Adrenal gland (tissue), 12 donors: ENCODE measurements around the gene FGGY. TPM values are rescaled to one million over a fixed set of nuclear protein-coding genes. Genes with fewer than 3 reads are reported as not detected.

Source experiments
- DNase-seq, 7 donors: peaks; one replicate each; pipeline ENCODE4 v3.0.0-alpha.2; 2019 to 2020
- H3K27ac ChIP-seq, 5 donors: fragments of 200-600 bp; sonication (generic) in 4 of 5; 1 replicate in 3 of 5; 2 replicates in 2 of 5; pipeline versions ENCODE4 v1.5.1 to v1.8.0; 2016 to 2020; ENCODE audit warnings: mild to moderate bottlenecking in 1 of 5
- H3K27me3 ChIP-seq: fragments of 200-600 bp; 2 replicates; pipeline ENCODE4 v1.8.0; 2021
- H3K36me3 ChIP-seq, 2 donors: fragments of 200-600 bp; replicated peaks in 1 of 2; 1 replicate in 1 of 2; 2 replicates in 1 of 2; pipeline versions ENCODE4 v1.5.1 to v1.8.0; 2018 to 2022
- H3K4me1 ChIP-seq, 2 donors: fragments of 200-600 bp; replicated peaks in 1 of 2; 1 replicate in 1 of 2; 2 replicates in 1 of 2; pipeline versions ENCODE4 v1.5.1 to v1.8.0; 2018 to 2021
- H3K4me3 ChIP-seq, 4 donors: fragments of 200-600 bp; sonication (generic) in 3 of 4; one replicate each; pipeline ENCODE4 v1.5.1; 2016 to 2018
- H3K9me3 ChIP-seq, 3 donors: fragments of 200-600 bp; sonication (generic) in 1 of 3; replicated peaks in 1 of 3; 1 replicate in 2 of 3; 2 replicates in 1 of 3; pipeline versions ENCODE4 v1.5.1 to v1.8.0; 2016 to 2021
- POLR2A ChIP-seq, 2 donors: fragments of 450-650 bp; IDR thresholded peaks; one replicate each; pipeline ENCODE4 v1.6.1; 2017; ENCODE audit warnings: antibody characterized with exemption in 2 of 2, mild to moderate bottlenecking in 2 of 2, moderate library complexity in 1 of 2
- WGBS, 4 donors: extraction: QIAGEN DNeasy Blood & Tissue Kit in 2 of 4; methylation state at CpG; one replicate each; pipeline versions ENCODE4 v1.1.5 to v1.1.7; 2013 to 2017; 5-methylcytosine and 5-hydroxymethylcytosine counted together
- intact Hi-C, 2 donors: fragments of 100-400 bp; cut with DNase I; formaldehyde crosslinking; loops; one replicate each; pipeline versions ENCODE4 v1.14.1 to v1.15.0; 2022 to 2023
- polyA plus RNA-seq, 3 donors: library from polyadenylated mRNA; stranded (reverse); fragments of 200-250 nt in 2 of 3; fragments of 350-450 nt in 1 of 3; fragmentation: Illumina TruSeq in 1 of 3; extraction: RNeasy Lipid Tissue Mini Kit (QIAGEN cat#74804) in 1 of 3; gene quantifications; one replicate each; pipeline ENCODE4 v1.2.3, GENCODE V29; 2013 to 2014
- total RNA-seq, 9 donors: library from RNA; depleted of rRNA in 4 of 9; stranded (reverse); fragments of >200 nt in 4 of 9; fragments of 120-200 nt in 1 of 9; fragmentation: NEBNext Ultra II Directional in 1 of 9; extraction: Animal tissue kit (Norgen Biotek cat#: 25700) in 1 of 9; gene quantifications; one replicate each; pipeline versions ENCODE4 v1.1.0 to v1.2.4, GENCODE V29; 2013 to 2023
- TF ChIP-seq, protein P1 (sequence below), 6 experiments: fragments of 450-650 bp in 4 of 6; fragments of 200-600 bp in 2 of 6; sonication (generic) in 1 of 6; IDR thresholded peaks; 1 replicate in 5 of 6; 2 replicates in 1 of 6; pipeline versions ENCODE4 v1.5.1 to v1.8.0; 2016 to 2021; ENCODE audit warnings: antibody characterized with exemption in 6 of 6, mild to moderate bottlenecking in 2 of 6, moderate library complexity in 1 of 6
- donor health status: healthy with polysubstance abuse.
- donor health status: Bipolar disorder and iron deficiency.
- donor health status: DM: yes; HTN: yes; CAD: no.
- donor health status: DM: no; HTN: no; CAD: no.
- donor health status: DM: no; HTN: no; CAD: no.
- donor health status: DM: yes; HTN: yes; CAD: no.

The FGGY gene
- total and polyA plus RNA-seq, 12 donors, result 7.4 to 75.5 (median 35.0) TPM

DNA sequence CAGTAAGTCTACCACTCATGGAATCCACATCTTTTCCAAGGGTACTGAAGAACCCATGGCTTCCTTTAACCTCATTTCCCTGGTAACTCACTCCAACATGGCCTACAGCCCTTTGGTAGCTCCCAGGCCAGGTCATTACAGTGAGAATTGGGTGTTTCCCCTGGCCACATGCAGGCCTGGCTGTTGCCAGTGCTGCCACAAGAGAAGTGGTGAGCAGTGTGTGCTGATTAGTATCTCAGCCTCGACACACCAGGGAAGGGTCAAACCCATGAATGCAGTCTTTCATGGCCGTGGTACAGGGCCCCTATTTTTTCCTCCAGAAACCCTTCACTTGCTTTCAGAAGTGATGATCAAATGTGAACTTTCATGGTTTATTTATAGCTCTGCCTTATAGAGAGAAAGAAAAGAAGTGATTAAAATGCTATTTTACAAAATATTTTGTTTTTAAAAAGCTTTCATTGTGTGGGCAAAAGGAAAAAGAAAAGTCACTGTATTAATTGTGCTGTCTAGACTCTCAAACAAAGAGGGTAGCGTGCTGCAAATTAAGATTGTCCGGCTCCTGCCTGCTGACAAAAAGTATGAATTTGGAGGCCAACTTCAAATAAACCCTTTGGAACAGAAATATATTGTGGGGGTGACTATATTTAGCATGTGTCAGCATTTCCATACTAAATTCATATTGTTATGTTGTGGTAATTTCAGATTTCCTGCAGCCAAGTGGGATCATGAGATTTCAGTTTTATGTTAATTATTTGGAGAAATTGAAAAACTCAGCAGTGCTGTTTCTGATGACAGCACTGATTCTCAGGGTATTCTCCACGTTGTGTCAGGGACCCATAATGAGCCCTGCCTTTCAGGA is 455.9 kb downstream of the FGGY start:
- H3K36me3 ChIP-seq, result no peaks in the 10 kb centered on the region
- no peak overlapping the region for H3K4me3 ChIP-seq
- no peak overlapping the region for H3K27ac ChIP-seq
- DNase-seq, result no peak
- H3K9me3 ChIP-seq, result no peaks in the 10 kb centered on the region
- 79 to 88% (median 82%) methylated on average over 5 of the region's 5 CpGs for WGBS, 4 donors
- intact Hi-C loops, result loop anchor here in 1 of 2 donors (10.0 kb wide), 2 partner anchors 48 to 1008 kb away; no protein-coding TSS in a partner anchor
- H3K4me1 ChIP-seq, result peaks cover 8 to 22% of the 10 kb centered on the region in 2 donors
- no peak for TF ChIP-seq POLR2A (IDR thresholded peaks at IDR 0.05)
- TF ChIP-seq, protein P1, sequence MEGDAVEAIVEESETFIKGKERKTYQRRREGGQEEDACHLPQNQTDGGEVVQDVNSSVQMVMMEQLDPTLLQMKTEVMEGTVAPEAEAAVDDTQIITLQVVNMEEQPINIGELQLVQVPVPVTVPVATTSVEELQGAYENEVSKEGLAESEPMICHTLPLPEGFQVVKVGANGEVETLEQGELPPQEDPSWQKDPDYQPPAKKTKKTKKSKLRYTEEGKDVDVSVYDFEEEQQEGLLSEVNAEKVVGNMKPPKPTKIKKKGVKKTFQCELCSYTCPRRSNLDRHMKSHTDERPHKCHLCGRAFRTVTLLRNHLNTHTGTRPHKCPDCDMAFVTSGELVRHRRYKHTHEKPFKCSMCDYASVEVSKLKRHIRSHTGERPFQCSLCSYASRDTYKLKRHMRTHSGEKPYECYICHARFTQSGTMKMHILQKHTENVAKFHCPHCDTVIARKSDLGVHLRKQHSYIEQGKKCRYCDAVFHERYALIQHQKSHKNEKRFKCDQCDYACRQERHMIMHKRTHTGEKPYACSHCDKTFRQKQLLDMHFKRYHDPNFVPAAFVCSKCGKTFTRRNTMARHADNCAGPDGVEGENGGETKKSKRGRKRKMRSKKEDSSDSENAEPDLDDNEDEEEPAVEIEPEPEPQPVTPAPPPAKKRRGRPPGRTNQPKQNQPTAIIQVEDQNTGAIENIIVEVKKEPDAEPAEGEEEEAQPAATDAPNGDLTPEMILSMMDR (IDR thresholded peaks at IDR 0.05), result no peak
- no peaks in the 10 kb centered on the region for H3K27me3 ChIP-seq

DNA sequence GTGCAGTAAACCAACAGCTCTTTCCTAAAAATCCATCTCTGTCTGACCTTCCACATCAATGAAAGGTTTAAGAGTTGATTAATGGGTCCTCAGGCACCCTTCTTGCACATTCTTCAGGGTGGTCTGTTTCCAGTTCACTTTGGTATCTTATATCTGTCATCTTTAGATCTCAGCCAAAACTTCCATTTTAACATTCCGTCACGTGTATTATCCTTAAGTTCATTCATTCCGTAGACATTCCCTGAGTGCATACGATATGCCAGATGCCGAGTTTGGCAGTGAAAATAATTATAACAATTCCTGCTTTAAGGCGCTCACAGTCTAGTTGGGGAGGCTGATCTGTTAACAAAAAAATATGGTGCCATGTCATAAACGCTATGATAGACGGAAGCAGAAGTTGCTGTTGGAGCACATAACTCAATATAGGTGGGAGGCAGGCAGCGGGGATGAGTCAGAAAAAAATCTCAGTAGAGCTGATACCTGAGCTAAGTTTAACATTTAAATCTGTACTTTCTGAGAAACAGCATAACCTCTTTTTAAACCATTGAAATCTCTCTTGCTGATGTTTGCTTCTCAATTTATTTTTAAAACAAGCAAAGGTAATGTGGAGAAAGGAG is 458.3 kb downstream of the FGGY start:
- H3K4me1 ChIP-seq, result peaks cover 9 to 24% of the 10 kb centered on the region in 2 donors
- no peak for TF ChIP-seq POLR2A (IDR thresholded peaks at IDR 0.05)
- TF ChIP-seq, protein P1 (IDR thresholded peaks at IDR 0.05), result no peak
- intact Hi-C loops, result loop anchor here in 1 of 2 donors (10.0 kb wide), 2 partner anchors 50 to 1010 kb away; no protein-coding TSS in a partner anchor
- DNase-seq, result no peak
- no peak overlapping the region for H3K27ac ChIP-seq
- H3K4me3 ChIP-seq, result no peak overlapping the region
- no peaks in the 10 kb centered on the region for H3K27me3 ChIP-seq
- H3K9me3 ChIP-seq, result no peaks in the 10 kb centered on the region
- no peaks in the 10 kb centered on the region for H3K36me3 ChIP-seq
- 93 to 96% (median 94%) methylated on average over 9 of the region's 9 CpGs for WGBS, 4 donors

DNA sequence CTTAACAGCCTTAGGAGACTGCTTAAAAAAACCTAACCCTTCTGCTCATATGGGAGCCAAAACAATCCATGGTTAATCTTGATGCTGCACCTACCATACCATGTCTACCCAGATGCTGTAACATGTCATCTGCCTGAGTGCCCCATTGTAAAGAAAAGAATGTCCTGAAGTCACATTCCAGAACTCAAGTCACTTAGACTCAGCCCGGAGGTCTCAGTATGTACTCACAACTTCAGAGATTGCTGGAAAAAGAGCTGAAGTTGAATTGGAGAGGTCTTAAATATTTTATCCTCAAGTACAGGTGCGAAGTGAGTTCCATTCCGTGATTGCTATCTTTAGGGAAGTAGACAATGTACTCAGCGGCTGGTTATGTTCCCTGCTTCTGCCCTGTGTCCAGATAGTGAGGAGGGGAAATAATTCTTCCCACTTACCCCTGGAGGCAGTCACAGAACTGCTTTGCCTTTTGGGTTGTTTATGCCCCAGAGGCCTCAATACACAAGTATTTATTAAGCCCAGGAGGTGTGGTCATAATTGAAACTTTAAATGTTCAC is 460.4 kb downstream of the FGGY start:
- DNase-seq, result no peak
- no peaks in the 10 kb centered on the region for H3K36me3 ChIP-seq
- no peaks in the 10 kb centered on the region for H3K27me3 ChIP-seq
- no peak overlapping the region for H3K4me3 ChIP-seq
- H3K4me1 ChIP-seq, result peaks cover 6 to 8% of the 10 kb centered on the region in 2 donors
- intact Hi-C loops, result loop anchor here in 1 of 2 donors (10.0 kb wide), 2 partner anchors 52 to 1012 kb away; no protein-coding TSS in a partner anchor
- no peaks in the 10 kb centered on the region for H3K9me3 ChIP-seq
- WGBS, 4 donors, result 76 to 89% (median 86%) methylated on average over 4 of the region's 4 CpGs
- no peak overlapping the region for H3K27ac ChIP-seq
- TF ChIP-seq, protein P1 (IDR thresholded peaks at IDR 0.05), result no peak
- no peak for TF ChIP-seq POLR2A (IDR thresholded peaks at IDR 0.05)
